NOMO-1 treated with dmso at 0.1 percent for 144 hours (cell line): ENCODE results near the gene ANO6.

Experiments
- DNase-seq: peaks from one replicate; lab custom pipeline; 2025; ENCODE audit not compliant: unreplicated experiment; lab: John Stamatoyannopoulos, UW

ANO6 gene

GRCh38 chr12:45342171-45342570 is 126.3 kb downstream of the ANO6 start:
- DNase-seq: no peak

DNA sequence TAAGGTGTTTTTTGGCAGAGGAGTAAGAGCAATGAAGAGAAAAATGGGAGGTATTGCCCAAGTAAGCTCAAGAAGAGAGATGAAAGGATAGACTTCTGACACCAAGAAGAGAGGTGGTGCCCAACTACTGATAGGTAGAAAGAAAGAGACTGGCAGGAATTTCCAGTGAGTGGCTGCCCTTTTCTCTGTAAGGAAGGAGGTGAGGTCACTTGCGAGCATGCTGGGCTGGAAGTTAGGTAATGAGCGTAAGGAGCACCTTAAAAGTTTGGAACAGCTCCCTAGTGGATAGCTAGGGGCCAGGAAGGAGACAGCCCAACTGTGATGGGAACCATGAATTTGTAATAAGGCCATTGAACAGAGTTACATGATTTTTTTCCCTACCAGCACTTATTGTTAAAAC is 127.0 kb downstream of the ANO6 start:
- no peak for DNase-seq

GRCh38 chr12:45343269-45344051 is 127.6 kb downstream of the ANO6 start:
- DNase-seq: no peak

DNA sequence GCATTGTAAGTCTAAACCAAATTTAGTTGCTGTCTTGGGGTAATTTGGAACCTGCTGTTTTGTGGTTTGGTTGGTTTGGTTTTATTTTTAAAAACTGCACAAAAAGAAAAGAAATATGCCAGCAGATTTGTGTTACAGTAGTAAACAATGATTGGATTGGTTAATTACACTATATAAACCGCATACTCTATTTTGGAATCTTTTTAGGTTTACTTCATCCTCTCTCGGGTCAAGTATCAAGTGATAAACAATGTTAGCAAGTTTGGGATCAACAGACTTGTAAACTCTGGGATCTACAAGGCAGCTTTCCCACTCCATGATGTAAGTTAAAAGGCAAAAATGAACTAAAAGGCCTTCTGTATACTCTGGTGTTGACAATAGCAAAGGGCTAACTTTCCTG is 132.4 kb downstream of the ANO6 start:
- DNase-seq: no peak

DNA sequence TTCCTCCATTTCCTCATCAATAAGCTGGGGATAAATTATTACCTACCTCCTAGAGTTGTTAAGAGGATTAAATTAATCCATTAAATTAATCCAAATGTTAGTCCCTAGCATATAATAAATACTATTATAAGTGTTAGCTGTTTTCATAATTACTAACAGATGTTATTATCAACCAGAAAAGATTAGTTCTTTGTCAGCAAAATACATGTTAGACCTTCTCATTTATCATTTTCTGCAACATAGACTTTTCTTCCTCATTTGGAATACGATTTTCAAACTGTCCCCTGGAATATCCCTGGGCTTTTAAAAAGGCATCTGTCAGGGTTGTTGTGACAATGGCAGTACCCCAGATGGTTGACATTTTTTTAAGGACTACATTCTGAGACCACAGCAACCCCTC is 133.1 kb downstream of the ANO6 start:
- no peak for DNase-seq

DNA sequence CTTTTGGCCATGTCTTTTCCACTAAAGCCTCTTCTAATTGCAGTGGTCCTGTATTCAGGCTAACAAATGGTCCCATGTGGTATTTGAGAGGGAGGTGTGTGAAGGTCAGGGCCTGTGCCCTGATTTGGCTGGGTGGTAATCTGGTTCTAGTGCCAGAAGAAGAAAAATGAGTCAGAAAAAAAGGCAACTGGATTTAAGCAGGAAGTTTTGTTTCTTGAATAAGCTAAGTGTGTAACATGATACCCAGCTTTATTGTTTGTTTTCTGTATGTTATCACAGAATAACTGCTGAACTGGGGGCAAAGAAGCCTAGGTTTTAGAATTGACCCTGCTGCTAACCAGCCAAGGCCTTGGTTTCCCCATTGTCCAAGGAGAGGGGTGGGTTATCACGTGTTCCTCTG is 134.0 kb downstream of the ANO6 start:
- no peak for DNase-seq

DNA sequence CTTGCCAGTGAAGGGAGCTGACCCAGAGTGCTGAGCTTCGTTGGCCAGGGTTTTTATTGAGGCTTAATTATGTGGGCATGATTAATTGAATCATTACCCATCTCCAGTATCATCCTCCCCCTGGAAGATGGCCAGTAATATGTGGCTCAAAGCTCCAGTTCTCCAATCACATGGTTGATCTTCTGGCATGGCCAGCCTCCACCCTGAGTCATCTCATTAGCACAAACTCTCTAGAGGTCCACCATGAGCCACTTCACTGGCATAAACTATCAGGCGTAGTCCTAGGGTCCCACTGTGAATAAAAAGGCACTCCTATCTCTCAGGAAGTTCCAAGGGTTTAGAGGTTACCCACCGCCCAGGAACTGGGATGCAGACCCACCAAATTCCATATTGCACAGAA is 135.0 kb downstream of the ANO6 start:
- DNase-seq: no peak

DNA sequence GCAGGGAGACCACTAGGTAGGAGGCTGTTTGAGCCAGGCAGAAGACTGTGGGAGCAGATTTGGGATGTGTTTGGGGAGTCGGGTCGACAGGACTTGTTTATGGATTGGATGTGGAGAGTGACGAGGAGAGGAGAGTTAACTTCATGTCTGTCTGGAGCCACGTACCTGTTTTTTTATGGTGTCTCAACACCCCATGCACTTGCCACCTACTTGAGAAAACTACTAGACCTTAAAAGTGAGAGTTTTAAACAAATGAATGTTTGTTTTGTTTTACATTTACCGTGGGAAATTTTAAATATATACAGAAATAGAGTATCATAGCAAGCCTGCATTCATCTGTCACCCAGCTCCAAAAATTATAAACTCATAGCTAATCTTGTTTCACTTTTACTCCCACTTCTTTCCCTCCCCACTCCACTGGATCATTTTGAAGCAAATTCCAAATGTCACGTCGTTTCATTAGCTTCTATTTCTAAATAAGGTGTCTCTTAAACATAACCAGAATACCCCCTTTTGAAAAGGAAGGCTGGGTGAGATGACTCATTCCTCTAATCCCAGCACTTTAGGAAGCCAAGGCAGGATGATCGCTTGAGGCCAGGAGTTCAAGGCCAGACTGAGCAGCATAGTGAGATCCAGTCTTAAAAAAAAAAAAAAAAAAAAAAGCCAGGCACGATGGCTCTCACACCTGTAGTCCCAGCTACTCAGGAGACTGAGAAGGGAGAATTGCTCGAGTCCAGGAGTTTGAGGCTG is 136.2 kb downstream of the ANO6 start:
- no peak for DNase-seq

GRCh38 chr12:45353944-45354343 is 138.0 kb downstream of the ANO6 start:
- no peak for DNase-seq

DNA sequence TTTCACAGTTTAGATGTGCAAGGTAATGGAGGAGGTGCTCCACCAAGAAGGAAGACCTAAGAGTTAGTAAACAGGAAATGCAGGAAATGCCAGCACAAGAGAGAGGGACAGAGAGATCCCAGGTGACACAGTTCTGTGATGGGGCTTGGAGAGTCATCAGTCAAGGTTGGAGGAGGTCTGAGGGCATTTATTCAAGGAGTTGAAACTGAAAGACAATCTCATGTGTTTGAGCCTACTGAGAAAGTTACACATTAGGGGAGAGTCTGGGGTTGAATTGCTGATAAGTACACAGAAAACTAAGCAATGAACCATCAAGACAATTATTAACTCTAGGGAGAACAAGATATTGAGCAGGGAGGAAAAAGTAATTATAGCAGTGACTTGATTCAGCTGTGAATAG is 138.5 kb downstream of the ANO6 start:
- no peak for DNase-seq

- DNase-seq: no peak
Measured at GRCh38 chr12:45355730-45356129, 139.8 kb downstream of the ANO6 start.

DNA sequence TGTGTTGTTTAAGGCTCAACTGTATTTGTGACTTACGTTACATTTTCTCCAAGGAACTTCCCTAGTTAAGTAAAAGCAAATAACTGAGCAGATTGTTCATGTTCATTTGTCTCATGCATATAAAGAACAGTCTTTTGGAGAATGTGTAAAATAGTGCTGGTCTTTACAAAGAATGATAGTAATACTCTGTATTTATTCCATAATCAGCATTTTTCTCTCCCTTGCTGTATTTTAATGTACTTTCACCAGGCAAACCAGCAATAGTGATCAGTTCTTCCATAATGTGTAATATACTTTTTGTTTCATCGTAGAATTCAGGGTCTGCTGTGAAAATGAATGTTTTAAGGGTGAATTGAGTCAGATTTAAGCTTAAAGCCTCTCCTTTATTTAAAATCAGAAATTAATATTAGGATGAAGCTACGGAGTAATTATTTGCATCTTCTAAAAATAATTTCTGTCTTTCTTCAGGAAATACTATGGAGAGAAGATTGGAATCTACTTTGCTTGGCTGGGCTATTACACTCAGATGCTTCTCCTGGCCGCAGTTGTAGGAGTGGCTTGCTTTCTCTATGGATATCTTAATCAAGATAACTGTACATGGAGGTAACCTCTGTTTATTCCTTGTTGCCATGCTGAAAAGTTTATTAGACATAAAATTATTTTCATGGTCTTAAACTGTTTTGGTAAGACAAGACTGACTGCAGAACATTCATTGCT is 141.1 kb downstream of the ANO6 start:
- no peak for DNase-seq

GRCh38 chr12:45357539-45358417 is 141.9 kb downstream of the ANO6 start:
- DNase-seq: no peak

GRCh38 chr12:45362291-45362690 is 146.4 kb downstream of the ANO6 start:
- no peak for DNase-seq

GRCh38 chr12:45363903-45364302 is 148.0 kb downstream of the ANO6 start:
- no peak for DNase-seq

DNA sequence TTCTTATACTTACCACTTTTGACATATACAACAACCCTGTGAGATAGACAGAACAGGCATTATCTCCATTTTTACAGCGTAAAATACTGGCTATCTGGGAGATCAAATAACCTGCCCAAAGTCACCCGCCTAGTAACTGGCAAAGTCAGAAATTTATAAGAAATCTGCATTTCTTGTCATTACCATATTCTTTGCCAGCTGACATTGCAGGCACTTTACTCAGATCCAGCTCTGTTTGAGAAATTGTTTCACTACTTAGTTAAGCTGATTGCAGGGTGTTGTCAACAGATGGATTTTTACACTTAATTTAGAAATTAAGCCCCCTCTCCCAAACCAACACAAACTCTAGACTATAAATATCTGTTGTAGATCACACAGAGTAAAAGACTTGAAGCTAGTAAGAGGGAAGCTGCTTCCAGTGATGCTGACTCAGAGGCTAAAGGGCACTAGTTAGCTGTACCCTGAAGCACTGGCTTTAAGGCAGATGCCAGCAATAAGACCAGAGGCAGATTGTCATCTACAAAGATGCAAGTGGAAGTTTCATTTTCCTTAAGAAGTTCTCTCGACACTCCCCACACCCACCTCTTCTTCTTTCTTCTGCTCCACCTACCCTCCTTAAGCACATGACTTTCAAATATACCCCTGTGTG is 153.1 kb downstream of the ANO6 start:
- DNase-seq: no peak

GRCh38 chr12:45377815-45378214 is 161.9 kb downstream of the ANO6 start:
- no peak for DNase-seq

DNA sequence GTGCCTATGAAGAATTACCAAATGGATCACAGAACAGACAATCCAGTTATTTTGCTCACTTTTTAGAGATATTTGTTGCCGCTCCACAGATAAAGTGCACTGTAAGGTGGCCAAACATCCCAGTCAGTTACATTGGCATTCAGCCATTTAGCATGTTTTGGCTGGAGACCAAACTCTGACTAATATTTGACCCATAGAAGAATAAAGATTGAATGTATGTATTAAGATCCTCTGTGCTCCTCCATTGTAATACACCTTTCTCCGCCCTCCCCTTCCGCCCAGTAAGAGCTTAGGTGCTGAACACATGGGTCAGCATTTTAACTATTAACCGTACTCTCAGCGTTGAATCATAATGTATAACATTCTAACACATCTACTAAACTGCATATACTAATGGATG is 163.4 kb downstream of the ANO6 start:
- no peak for DNase-seq

GRCh38 chr12:45381351-45381750 is 165.5 kb downstream of the ANO6 start:
- DNase-seq: no peak

- no peak for DNase-seq
Measured at GRCh38 chr12:45388545-45388944, 172.7 kb downstream of the ANO6 start.
